Activated CD8-positive, alpha-beta T cell treated with anti-CD3 and anti-CD28 coated beads for 36 hours (primary cell): ENCODE results near the gene EAF1. TPM values are rescaled to one million over a fixed set of nuclear protein-coding genes. Genes with fewer than 3 reads are reported as not detected.

Experiments used
- ATAC-seq: fragments of 200-7000 bp; cut with Tn5 transposase; one replicate; pipeline ENCODE4 v1.10.0; 2021; ENCODE audit warnings: mild to moderate bottlenecking, moderate library complexity
- CTCF ChIA-PET: fragments of 350-600 bp; sonication (Branson Sonifier 250); formaldehyde crosslinking; loops from one replicate; lab custom pipeline; 2021; ENCODE audit warnings: antibody characterized with exemption; lab: Charles Lee
- POLR2A ChIA-PET: fragments of 350-600 bp; sonication (Branson Sonifier 250); formaldehyde crosslinking; loops from one replicate; lab custom pipeline; 2021; ENCODE audit warnings: antibody characterized with exemption; lab: Charles Lee
- DNase-seq: peaks from one replicate; pipeline ENCODE4 v3.0.0-alpha.2; 2020
- H3K27ac Mint-ChIP-seq: one replicate; pipeline ENCODE4 v1.8.0; 2021; ENCODE audit warnings: mild to moderate bottlenecking, mixed read lengths
- H3K27me3 Mint-ChIP-seq: one replicate; pipeline ENCODE4 v1.8.0; 2021; ENCODE audit warnings: mixed read lengths
- H3K36me3 Mint-ChIP-seq: one replicate; pipeline ENCODE4 v1.8.0; 2021; ENCODE audit warnings: low read depth, mixed read lengths
- H3K4me1 Mint-ChIP-seq: one replicate; pipeline ENCODE4 v1.8.0; 2021; ENCODE audit warnings: low read depth, mixed read lengths
- H3K4me3 Mint-ChIP-seq: one replicate; pipeline ENCODE4 v1.8.0; 2021; ENCODE audit warnings: mild to moderate bottlenecking, moderate library complexity, mixed read lengths
- H3K9me3 Mint-ChIP-seq: one replicate; pipeline ENCODE4 v1.8.0; 2021; ENCODE audit warnings: mixed read lengths
- intact Hi-C: fragments of 100-400 bp; cut with micrococcal nuclease; formaldehyde crosslinking; loops from one replicate; pipeline ENCODE4 v1.10.0; 2022
- total RNA-seq, 2 experiments: library from RNA; stranded (reverse); gene quantifications; one replicate each; pipeline ENCODE4 v1.2.3, GENCODE V29; 2021
- TF ChIP-seq, protein P1 (sequence below): fragments of 200-600 bp; IDR thresholded peaks from one replicate; pipeline ENCODE4 v1.8.0; 2022; ENCODE audit warnings: antibody characterized with exemption, mild to moderate bottlenecking

Gene EAF1
- total RNA-seq, 2 experiments from 2014 or later, result 19.7 to 21.8 TPM

- no peaks in the 10 kb centered on the region for H3K9me3 Mint-ChIP-seq
- no peak for DNase-seq
- H3K27ac Mint-ChIP-seq, result no peak overlapping the region
- peaks cover 50% of the 10 kb centered on the region for H3K36me3 Mint-ChIP-seq
- POLR2A ChIA-PET, result no interaction called here
- H3K4me1 Mint-ChIP-seq, result peaks cover 8% of the 10 kb centered on the region
- CTCF ChIA-PET, result no interaction called here
- intact Hi-C loops, result no loop called here
- H3K4me3 Mint-ChIP-seq, result no peak overlapping the region
- ATAC-seq, result no peak
- TF ChIP-seq, protein P1, sequence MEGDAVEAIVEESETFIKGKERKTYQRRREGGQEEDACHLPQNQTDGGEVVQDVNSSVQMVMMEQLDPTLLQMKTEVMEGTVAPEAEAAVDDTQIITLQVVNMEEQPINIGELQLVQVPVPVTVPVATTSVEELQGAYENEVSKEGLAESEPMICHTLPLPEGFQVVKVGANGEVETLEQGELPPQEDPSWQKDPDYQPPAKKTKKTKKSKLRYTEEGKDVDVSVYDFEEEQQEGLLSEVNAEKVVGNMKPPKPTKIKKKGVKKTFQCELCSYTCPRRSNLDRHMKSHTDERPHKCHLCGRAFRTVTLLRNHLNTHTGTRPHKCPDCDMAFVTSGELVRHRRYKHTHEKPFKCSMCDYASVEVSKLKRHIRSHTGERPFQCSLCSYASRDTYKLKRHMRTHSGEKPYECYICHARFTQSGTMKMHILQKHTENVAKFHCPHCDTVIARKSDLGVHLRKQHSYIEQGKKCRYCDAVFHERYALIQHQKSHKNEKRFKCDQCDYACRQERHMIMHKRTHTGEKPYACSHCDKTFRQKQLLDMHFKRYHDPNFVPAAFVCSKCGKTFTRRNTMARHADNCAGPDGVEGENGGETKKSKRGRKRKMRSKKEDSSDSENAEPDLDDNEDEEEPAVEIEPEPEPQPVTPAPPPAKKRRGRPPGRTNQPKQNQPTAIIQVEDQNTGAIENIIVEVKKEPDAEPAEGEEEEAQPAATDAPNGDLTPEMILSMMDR, result no peak
- no peaks in the 10 kb centered on the region for H3K27me3 Mint-ChIP-seq
Measured at GRCh38 chr3:15438983-15439382, 11.6 kb downstream of the EAF1 start.

- ChIA-PET POLR2A (no interaction called here), CTCF (no interaction called here)
- H3K9me3 Mint-ChIP-seq, result no peaks in the 10 kb centered on the region
- H3K36me3 Mint-ChIP-seq, result peaks cover 47% of the 10 kb centered on the region
- H3K4me3 Mint-ChIP-seq, result no peak overlapping the region
- TF ChIP-seq, protein P1, result no peak
- H3K27me3 Mint-ChIP-seq, result no peaks in the 10 kb centered on the region
- DNase-seq (no peak), ATAC-seq (no peak)
- intact Hi-C loops, result no loop called here
- no peak overlapping the region for H3K27ac Mint-ChIP-seq
- peaks cover 8% of the 10 kb centered on the region for H3K4me1 Mint-ChIP-seq
Measured at GRCh38 chr3:15439476-15439875, 12.1 kb downstream of the EAF1 start.

DNA sequence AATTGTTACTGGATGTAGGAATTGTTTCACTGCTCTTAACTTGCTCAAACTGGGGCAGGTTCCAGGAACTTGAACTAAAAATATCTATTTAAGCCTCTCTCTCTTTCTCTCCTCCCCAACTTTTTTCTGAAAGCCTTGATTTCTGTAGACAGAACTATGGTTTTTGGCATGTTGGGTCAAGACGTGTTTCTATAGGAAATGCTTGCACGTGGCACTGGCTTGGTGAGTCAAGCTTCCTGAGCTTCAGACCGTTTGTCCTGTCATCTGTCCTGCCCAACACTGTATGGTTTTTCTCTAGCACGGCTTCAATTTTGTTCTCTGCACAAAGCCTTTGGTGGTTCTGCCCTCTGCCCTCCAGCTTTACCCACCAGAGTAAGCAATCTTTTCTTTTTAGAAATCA, 13.5 kb downstream of the EAF1 start:
- DNase-seq, result no peak
- peaks cover 46% of the 10 kb centered on the region for H3K36me3 Mint-ChIP-seq
- TF ChIP-seq, protein P1, result no peak
- peaks cover 8% of the 10 kb centered on the region for H3K4me1 Mint-ChIP-seq
- POLR2A ChIA-PET, result no interaction called here
- H3K4me3 Mint-ChIP-seq, result no peak overlapping the region
- no peak for ATAC-seq
- peak overlapping the region; percentile 60 for H3K27ac Mint-ChIP-seq
- no peaks in the 10 kb centered on the region for H3K27me3 Mint-ChIP-seq
- no peaks in the 10 kb centered on the region for H3K9me3 Mint-ChIP-seq
- CTCF ChIA-PET, result interaction anchor here (1.0 kb wide), 1 partner anchor 11 kb away, joined by 3 read pairs; no protein-coding TSS in a partner anchor
- intact Hi-C loops, result no loop called here

DNA sequence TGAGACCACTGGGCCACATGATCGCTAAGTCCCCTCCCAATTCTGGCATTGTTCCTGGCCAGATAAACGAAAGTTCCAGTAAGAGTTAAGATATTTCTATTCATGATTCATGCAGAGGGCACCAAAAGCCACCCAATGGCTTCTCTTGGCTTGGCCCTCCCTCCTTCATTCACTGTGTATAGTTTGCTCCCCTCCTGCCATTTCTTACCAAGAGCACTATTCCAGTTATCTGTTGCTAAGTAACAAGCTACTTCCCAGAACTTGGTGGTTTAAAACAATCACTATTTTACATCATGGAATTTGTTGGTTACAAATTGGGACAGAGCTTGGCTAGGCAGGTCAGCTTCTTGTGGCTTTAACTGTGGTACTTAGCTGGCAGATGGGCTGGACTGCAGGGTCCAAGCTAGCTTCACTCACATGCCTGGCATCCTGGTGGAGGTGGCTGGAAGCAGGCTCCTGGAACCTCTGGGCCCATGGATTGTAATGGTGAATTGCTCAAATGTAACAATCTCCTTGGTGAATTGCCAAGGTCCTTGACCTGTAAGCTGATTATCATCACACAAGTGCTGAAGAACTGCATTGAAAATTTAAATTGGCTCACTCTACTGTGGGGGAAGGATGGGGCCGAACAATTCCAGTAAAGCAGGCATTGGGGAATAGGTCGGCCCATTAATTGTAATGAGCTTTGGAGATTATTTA, 16.6 kb downstream of the EAF1 start:
- ATAC-seq (no peak), DNase-seq (no peak)
- Mint-ChIP-seq H3K27me3 (no peaks in the 10 kb centered on the region), H3K4me3 (no peak overlapping the region), H3K9me3 (no peaks in the 10 kb centered on the region), H3K27ac (no peak overlapping the region), H3K4me1 (peaks cover 8% of the 10 kb centered on the region), H3K36me3 (peaks cover 31% of the 10 kb centered on the region)
- ChIA-PET CTCF (interaction anchor here (0.9 to 1.4 kb wide), 2 partner anchors 39 to 114 kb away, joined by 3 to 4 read pairs; no protein-coding TSS in a partner anchor), POLR2A (interaction anchor here (0.7 to 0.8 kb wide), 4 partner anchors 12 to 88 kb away, joined by 3 to 4 read pairs (median 4); no protein-coding TSS in a partner anchor)
- intact Hi-C loops, result no loop called here
- TF ChIP-seq, protein P1, result no peak

GRCh38 chr3:15449489-15450224, 22.3 kb downstream of the EAF1 start:
- no peaks in the 10 kb centered on the region for H3K27me3 Mint-ChIP-seq
- ATAC-seq (no peak), DNase-seq (no peak)
- no peak overlapping the region for H3K27ac Mint-ChIP-seq
- H3K9me3 Mint-ChIP-seq, result no peaks in the 10 kb centered on the region
- no peaks in the 10 kb centered on the region for H3K4me1 Mint-ChIP-seq
- CTCF ChIA-PET, result no interaction called here
- intact Hi-C loops, result no loop called here
- POLR2A ChIA-PET, result no interaction called here
- TF ChIP-seq, protein P1, result no peak
- H3K4me3 Mint-ChIP-seq, result no peak overlapping the region
- H3K36me3 Mint-ChIP-seq, result peaks cover 2% of the 10 kb centered on the region
